GM12873 (cell line): ENCODE data around the gene CEP41.

Experiments
- CTCF ChIP-seq: IDR thresholded peaks from 2 replicates; pipeline ENCODE4 v1.5.1; 2012; ENCODE audit warnings: low read depth, mild to moderate bottlenecking, moderate library complexity, low read length, control low read depth; ENCODE audit not compliant: insufficient read depth; ENCODE audit errors: missing control alignments

Gene CEP41

GRCh38 chr7:130350945-130351790 is 89.6 kb downstream of the CEP41 start:
- no peak for TF ChIP-seq CTCF

- TF ChIP-seq CTCF, result no peak
Measured at GRCh38 chr7:130349911-130350782, 90.7 kb downstream of the CEP41 start.

DNA sequence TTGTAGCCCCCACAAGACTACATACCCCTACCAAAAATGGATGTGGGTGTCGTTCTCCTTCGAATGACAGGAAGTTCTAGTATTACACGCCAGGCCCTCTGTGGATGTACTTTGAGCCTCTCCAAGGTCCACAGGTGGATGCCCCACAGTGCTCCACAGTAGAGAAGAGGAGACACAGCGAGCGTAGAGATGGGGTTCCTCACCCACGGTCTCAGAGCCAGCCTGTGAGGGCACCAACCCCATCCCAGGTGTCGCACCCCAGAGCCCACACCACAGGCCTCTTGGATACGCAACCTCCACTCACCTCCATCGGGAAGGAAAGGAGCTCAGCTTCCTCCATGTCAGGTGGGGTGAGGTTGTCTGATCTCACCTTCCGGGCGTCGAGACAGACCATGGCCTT is 93.9 kb downstream of the CEP41 start:
- TF ChIP-seq CTCF, result no peak

DNA sequence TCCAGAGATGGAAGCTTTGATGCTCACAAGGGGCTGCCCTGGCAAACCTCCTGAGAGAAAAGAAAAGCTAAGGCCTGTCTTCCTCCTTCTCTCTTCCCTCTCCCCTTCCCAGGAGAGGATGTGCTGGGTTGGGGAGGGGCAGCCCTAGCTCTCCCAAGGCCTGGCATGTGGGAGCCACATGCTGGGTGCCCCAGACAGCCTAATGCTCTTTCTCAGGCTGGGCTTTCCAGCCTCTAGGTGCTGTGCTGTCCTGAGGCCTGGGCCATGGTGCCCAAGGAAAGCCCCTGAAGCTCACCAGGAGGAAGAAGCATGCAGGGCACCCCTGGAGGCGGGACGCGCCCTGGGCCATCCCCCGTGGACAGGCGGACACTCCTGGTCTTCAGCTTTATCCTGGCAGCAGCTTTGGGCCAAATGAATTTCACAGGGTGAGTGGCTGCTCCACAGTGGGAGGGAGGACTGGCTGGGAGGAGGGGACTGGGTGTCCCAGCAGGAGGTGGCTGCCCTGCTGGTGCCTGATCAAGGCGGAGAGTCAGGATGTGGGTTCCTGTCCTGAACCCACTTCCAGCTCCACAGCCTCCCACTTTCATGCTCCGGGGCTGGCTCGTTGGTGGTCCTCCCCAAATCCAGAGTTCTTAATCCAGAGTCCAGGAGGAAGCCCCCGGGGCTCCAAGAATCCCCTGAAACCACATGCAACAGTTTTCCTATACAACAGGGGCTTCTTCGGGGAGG is 94.5 kb downstream of the CEP41 start:
- TF ChIP-seq CTCF, result no peak

DNA sequence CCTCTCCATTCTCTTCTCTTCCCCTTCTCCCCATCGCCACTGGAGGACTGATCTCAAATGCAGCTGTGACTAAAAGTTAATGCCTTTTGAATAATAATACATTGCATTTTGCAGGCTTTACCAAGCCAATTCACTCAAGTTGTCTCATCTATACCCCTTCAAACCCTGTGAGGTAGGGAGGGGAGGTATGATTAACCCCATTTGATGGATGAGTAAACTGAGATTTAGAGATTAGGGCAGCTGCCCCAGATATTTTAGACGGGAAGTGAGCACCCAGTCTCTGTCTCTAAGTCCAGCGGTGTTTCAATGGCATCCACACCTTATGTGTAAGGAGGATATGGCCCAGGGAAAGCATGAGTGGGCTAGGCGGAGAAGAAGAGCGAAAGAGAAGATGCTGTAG is 95.1 kb downstream of the CEP41 start:
- TF ChIP-seq CTCF, result no peak

DNA sequence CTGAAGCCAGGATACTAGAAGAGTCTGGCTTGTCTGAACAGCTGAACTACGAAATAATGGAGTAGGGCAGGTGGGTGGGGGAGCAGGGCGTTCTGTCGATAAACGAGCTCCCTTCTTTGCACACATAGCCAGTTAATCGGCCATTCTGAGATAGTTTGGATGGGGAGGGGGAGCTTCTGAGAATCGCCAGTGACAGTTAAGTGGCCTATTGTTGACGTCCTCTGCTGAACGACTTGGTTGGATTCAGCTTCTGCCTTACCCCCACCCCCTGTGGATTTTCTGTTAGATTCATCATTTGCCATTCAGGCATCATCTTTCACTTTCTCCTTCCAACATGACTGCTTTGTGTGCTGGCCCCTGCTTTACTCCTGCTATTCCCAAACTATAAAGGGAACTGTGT is 95.7 kb downstream of the CEP41 start:
- TF ChIP-seq CTCF, result no peak

GRCh38 chr7:130344271-130344866 is 96.4 kb downstream of the CEP41 start, which contains the start of gene CPA5:
Gene CPA5 (plus strand): TSS chr7:130344816. CDS start chr7:130346486, 1,670 bp downstream.
- TF ChIP-seq CTCF, result no peak
